Omental fat pad (tissue), 4 donors: ENCODE data around the gene CNTN6. TPM values are rescaled to one million over a fixed set of nuclear protein-coding genes. Genes with fewer than 3 reads are reported as not detected.

ENCODE experiments used
- ATAC-seq: fragments of 150-250 bp; one replicate; pipeline ENCODE4 v1.9.1; 2016; ENCODE audit warnings: mild to moderate bottlenecking, moderate library complexity; ENCODE audit not compliant: low FRiP score
- DNase-seq: peaks from one replicate; pipeline ENCODE4 v3.0.0-alpha.2; 2019; ENCODE audit warnings: low spot score
- total RNA-seq, 4 donors: library from RNA; depleted of rRNA; stranded (reverse); fragments of >200 nt; gene quantifications; one replicate each; pipeline ENCODE4 v1.1.0, GENCODE V29; 2016
- TF ChIP-seq, protein P1 (sequence below), 3 donors: fragments of 450-650 bp; IDR thresholded peaks; one replicate each; pipeline ENCODE4 v1.5.1; 2016 to 2017; ENCODE audit warnings: antibody characterized with exemption in 3 of 3, mild to moderate bottlenecking in 3 of 3, moderate library complexity in 2 of 3

The CNTN6 gene
- total RNA-seq, 4 donors from 2014 or later = 1.0 TPM; not detected in 3

DNA sequence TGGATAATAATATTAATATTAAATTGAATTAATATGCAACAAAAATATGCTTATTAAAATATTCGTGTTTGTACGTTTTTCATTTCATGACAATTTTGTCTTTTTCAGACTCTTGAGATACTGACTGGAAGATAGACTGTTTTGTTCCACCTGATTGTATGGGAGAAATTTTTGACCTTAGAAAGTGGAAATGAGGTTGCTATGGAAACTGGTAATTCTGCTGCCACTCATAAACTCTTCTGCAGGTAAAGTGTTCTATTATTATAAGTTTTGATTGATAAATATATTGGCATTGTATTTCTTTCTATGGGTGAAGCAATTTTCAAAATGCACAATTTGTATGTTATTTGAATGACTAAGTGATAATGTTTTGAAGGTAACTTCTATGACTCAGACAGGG is 55.0 kb downstream of the CNTN6 start:
- no peak for ATAC-seq
- TF ChIP-seq, protein P1, sequence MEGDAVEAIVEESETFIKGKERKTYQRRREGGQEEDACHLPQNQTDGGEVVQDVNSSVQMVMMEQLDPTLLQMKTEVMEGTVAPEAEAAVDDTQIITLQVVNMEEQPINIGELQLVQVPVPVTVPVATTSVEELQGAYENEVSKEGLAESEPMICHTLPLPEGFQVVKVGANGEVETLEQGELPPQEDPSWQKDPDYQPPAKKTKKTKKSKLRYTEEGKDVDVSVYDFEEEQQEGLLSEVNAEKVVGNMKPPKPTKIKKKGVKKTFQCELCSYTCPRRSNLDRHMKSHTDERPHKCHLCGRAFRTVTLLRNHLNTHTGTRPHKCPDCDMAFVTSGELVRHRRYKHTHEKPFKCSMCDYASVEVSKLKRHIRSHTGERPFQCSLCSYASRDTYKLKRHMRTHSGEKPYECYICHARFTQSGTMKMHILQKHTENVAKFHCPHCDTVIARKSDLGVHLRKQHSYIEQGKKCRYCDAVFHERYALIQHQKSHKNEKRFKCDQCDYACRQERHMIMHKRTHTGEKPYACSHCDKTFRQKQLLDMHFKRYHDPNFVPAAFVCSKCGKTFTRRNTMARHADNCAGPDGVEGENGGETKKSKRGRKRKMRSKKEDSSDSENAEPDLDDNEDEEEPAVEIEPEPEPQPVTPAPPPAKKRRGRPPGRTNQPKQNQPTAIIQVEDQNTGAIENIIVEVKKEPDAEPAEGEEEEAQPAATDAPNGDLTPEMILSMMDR (IDR thresholded peaks at IDR 0.05) = no peak
- DNase-seq = no peak

DNA sequence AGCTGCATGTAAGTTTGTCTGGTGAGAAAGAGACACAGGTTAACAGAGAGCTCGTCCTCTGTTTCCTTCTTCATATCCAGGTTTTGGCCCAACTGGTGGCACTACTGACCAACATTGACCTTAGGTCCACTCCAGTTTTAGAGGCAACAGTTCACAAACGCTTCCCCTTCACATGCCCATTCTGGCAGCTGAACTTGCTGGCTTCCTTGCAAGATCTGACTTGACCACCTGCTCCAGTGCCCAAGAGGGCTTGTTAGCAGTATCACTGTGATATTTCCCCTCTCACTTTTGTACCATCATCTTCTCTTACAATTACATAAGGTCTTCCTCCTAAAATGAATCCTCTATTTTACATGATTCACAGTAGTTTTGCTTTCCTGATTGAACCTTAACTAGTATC is 71.3 kb downstream of the CNTN6 start:
- TF ChIP-seq, protein P1 (IDR thresholded peaks at IDR 0.05) = no peak
- DNase-seq (no peak), ATAC-seq (no peak)

DNA sequence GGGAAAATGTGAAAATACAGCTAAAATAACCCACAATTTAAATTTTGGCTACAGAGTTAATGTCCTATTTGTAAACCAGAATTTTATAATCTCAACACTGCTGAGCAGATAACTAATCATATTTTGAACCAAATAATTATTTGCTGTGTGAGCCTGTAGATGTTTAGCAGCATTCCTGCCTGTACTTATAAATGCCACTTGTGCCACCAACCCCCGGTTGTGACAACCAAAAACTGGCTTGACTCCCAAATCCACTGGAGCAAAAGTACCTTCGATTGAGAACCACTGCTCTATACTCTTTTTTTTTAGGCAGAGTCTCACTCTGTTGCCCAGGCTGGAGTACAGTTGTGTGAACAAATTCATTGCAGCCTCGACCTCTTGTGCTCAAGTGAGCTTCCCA is 78.5 kb downstream of the CNTN6 start:
- TF ChIP-seq, protein P1 (IDR thresholded peaks at IDR 0.05) = no peak
- no peak for ATAC-seq
- DNase-seq = no peak

DNA sequence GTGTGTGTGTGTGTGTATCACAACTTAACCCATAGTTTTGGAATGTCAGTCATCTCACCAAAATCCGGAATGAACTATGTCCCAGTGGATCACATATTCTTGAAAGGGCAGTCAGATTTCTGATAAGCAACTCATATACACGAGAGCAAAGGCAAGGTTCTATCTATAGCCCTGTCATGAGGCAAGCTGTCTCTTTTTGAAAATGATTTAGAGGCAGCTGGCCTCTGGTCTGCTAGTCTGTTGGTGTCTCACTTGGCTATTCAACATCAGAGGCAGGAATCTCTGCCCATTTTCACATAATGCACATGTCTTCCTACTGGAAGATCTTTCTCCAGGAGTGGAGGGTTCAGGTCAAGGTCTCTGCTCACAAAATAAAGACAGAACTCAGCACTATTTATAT is 79.8 kb downstream of the CNTN6 start:
- TF ChIP-seq, protein P1 (IDR thresholded peaks at IDR 0.05) = no peak
- ATAC-seq (no peak), DNase-seq (no peak)

DNA sequence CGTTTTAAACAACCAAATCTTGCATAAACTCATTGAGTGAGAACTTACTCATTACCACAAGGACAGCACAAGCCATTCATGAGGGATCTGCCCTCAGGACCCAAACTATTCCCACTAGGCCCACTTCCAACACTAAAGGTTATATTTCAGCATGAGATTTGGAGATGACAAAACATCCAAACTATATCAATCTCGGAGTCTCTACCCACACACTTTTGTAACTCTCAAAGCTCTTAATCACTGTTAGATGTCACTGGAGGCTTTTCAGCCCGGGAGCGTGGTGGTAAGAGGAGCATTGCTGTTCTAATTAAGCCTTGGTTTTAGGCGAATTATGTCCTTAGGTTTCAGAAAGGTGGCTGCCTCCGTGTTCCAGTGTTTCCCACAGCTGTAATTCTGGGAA is 86.3 kb downstream of the CNTN6 start:
- TF ChIP-seq, protein P1 (IDR thresholded peaks at IDR 0.05) = no peak
- peak; percentile 61 for ATAC-seq

DNA sequence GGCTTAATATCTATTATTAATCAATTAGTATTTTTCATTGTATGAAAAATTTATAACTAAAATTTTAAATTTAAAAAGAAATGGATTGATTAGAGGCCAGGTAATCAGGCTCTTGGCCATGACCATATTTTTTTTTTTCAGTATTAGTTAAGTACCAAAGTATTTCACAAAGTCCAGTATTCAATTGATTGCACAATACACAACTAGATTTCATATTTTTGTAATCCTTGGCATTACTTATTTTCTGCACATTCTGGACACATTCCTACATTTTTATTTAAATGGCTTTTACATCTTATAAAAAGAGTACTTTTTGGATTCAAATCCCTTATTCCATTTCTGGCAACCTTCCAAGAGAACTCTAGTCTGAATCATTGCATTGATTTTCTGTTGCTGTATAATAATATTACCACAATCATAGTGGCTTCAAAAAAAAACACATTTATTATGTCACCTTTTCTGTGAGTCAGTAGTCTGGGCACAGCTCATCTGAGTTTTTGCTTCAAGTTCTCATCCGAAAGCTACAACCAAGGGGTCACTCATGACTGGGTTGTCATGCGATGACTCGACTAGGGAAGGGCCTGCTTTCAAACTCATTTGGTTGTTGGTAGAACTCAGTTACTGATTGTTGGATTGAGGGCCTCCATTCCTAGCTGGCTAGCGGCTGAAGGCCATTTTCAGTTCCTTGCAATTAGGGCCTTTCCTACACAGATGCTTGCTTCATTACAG is 90.7 kb downstream of the CNTN6 start:
- peak; percentile 84 for ATAC-seq
- TF ChIP-seq, protein P1 (IDR thresholded peaks at IDR 0.05) = no peak

More for the DNA sequence above, 86.3 kb downstream of the CNTN6 start:
- no peak for DNase-seq

DNA sequence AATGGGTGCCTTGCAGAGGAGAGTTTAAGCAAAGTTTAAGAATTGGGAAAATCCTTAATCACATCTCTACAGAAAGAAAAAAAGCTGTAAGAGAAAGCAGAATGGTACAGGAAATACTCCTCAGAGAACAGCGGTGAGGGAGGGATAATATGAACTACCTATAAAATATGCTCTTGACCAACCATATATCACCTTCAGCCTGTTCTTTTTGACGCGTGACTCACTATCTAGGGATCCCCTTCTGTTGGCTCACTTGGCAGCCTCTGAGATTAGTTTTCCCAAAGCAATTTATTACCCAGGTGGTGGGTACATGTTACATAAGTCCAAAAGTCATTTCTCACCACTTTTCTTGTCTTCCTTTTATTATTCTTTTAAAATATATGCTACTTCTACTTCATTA is 97.7 kb downstream of the CNTN6 start:
- ATAC-seq (peak; percentile 93), DNase-seq (no peak)
- TF ChIP-seq, protein P1 (IDR thresholded peaks at IDR 0.05) = no peak

More for the DNA sequence above, 90.7 kb downstream of the CNTN6 start:
- DNase-seq = peak; percentile 30
